Measurements from ENCODE around the gene TGFB1.

DNA sequence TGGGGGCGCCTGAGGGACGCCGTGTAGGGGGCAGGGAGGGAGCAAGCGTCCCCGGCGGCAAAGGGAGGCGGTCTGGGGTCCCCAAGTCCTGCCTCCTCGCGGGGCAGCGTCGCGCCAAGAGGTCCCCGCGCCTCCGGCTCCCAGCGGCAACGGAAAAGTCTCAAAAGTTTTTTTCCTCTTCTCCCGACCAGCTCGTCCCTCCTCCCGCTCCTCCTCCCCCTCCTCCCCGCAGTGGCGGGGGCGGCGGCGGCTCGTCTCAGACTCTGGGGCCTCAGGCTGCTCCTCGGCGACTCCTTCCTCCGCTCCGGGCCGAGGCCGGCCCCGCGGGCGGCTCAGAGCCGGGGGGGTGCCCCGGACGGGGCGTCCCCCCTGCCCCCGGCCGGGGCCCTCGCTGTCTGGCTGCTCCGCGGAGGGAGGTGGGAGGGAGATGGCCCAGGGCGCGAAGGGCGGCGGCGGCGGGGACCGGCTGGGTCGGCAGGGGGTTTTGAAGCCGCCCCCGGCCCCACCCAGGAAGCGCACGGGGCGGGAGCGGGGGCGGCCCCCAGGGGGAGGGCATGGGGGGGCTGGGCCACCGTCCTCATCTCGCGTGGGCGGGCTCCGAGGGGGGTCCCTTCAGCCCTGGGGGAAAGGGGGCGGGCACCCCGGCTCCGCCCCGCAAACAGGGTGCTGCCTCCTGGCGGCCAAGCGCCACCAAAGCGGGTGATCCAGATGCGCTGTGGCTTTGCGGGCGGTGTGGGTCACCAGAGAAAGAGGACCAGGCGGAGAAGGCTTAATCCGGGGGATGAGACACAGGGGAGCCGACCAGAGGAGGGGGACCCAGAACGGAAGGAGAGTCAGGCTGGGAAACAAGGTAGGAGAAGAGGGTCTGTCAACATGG, at the start of gene TGFB1:
- TF ChIP-seq, protein P1, sequence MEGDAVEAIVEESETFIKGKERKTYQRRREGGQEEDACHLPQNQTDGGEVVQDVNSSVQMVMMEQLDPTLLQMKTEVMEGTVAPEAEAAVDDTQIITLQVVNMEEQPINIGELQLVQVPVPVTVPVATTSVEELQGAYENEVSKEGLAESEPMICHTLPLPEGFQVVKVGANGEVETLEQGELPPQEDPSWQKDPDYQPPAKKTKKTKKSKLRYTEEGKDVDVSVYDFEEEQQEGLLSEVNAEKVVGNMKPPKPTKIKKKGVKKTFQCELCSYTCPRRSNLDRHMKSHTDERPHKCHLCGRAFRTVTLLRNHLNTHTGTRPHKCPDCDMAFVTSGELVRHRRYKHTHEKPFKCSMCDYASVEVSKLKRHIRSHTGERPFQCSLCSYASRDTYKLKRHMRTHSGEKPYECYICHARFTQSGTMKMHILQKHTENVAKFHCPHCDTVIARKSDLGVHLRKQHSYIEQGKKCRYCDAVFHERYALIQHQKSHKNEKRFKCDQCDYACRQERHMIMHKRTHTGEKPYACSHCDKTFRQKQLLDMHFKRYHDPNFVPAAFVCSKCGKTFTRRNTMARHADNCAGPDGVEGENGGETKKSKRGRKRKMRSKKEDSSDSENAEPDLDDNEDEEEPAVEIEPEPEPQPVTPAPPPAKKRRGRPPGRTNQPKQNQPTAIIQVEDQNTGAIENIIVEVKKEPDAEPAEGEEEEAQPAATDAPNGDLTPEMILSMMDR (IDR thresholded peaks at IDR 0.05) = peak; percentile 88
- no peak for TF ChIP-seq JUND (IDR thresholded peaks at IDR 0.05)

Measured in SK-N-SH (cell line).